GM20000 (cell line): Measurements from ENCODE around the gene MAMLD1.

Experiments
- DNase-seq: peaks from one replicate; pipeline ENCODE4 v3.0.0; 2012; ENCODE audit warnings: low spot score
- TF ChIP-seq, protein P1 (sequence below): IDR thresholded peaks from 2 replicates; pipeline ENCODE4 v1.5.1; 2012; ENCODE audit warnings: mild to moderate bottlenecking, control low read depth; ENCODE audit errors: extremely low read depth, missing control alignments

MAMLD1 gene

DNA sequence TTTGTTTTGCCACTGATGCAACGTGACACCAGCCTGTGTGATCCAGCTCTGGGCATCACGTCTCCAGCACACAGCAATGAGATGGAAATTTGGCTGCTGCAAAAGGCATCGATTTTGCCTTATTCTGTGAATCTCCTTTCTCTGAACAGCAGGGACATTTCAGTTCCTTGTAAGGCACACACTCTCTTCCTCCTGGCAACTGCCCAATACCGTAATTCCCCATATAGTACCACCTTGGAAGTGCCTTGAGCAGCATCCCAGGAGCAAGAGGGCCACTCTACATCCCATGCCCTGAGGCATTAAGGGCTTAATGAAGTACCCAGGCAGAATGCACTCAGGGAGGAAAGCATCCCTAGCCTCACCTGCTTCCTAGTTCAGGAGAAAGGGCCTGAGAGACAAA is 10.5 kb upstream of the MAMLD1 start:
- DNase-seq: no peak
- TF ChIP-seq, protein P1, sequence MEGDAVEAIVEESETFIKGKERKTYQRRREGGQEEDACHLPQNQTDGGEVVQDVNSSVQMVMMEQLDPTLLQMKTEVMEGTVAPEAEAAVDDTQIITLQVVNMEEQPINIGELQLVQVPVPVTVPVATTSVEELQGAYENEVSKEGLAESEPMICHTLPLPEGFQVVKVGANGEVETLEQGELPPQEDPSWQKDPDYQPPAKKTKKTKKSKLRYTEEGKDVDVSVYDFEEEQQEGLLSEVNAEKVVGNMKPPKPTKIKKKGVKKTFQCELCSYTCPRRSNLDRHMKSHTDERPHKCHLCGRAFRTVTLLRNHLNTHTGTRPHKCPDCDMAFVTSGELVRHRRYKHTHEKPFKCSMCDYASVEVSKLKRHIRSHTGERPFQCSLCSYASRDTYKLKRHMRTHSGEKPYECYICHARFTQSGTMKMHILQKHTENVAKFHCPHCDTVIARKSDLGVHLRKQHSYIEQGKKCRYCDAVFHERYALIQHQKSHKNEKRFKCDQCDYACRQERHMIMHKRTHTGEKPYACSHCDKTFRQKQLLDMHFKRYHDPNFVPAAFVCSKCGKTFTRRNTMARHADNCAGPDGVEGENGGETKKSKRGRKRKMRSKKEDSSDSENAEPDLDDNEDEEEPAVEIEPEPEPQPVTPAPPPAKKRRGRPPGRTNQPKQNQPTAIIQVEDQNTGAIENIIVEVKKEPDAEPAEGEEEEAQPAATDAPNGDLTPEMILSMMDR: no peak

DNA sequence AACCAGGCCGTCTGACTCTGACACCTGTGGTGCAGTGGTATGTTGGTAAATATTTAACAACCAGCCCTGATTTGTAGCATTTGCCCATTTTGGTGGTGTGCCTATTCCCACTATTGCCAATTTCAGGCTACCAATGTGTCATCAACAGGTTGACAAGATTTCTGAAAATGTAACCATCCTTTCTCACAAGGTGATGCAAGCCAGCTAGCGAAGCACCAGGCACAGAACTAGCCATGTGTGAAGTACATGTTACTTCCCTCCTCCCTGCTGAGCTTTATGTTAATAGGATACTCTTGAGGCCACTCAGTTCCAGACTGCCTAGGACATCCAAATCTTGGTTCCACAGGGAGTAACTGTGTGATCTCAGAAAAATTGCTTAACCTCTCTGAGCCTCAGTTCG is 7.2 kb upstream of the MAMLD1 start:
- TF ChIP-seq, protein P1: no peak
- no peak for DNase-seq

DNA sequence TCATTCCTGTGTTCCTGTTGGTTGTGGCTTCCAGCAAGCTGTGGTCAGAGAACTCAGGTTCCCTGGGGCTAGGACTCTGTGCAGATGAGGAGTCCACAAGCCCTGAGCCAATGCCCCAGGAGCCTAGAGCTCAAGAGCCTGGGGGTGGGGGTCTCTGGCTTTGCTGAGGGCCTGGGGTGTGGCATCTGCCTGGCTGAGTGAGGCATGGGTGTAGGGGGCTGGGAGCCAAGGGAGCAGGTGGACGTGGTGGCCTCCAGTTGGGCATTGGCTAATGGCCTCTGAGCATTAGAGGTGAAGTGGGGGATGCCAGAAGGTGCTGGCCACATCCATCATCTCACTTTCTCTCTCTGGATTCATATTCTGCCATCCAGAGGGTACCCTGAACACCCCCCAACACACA is 5.3 kb upstream of the MAMLD1 start:
- TF ChIP-seq, protein P1: no peak
- no peak for DNase-seq

DNA sequence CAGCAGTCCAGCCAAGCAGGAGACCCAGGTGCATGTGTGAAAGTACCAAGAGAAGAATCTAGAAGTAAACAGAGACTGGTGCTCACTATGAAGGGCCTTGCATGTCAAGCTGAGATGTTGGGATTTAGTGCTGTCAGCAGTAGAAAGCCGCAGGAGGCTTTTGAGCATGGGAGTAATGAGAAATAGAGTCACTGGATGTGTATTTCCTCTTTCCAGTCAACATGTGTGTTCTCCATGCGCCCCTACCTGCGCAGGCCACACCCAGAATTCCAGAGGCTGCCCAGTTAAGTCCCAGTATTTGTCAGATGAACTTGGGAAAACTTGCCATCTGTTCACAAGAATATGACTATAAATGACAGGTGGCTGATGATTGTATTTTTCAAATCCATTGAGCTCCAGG is 4.5 kb upstream of the MAMLD1 start:
- TF ChIP-seq, protein P1: no peak
- DNase-seq: no peak

DNA sequence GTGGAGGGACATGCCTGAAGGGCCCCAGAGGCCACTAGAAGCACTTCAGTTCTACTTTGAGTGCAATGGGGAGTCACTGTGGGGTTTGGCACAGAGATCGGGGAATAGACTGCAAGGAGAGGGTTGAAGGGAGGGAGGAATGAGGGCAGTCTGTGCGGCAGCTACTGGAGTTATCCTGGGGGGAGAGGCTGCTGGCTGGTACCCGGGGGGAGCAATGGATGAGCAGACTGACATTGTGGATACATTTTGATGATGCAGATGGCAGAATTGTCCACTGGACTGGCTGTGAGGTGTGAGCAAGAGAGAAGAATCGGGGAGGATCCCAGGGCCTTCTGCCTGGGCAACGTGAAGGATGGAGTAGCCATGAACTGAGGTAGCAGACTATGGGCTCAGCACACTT is 2.8 kb upstream of the MAMLD1 start:
- TF ChIP-seq, protein P1: no peak
- no peak for DNase-seq

DNA sequence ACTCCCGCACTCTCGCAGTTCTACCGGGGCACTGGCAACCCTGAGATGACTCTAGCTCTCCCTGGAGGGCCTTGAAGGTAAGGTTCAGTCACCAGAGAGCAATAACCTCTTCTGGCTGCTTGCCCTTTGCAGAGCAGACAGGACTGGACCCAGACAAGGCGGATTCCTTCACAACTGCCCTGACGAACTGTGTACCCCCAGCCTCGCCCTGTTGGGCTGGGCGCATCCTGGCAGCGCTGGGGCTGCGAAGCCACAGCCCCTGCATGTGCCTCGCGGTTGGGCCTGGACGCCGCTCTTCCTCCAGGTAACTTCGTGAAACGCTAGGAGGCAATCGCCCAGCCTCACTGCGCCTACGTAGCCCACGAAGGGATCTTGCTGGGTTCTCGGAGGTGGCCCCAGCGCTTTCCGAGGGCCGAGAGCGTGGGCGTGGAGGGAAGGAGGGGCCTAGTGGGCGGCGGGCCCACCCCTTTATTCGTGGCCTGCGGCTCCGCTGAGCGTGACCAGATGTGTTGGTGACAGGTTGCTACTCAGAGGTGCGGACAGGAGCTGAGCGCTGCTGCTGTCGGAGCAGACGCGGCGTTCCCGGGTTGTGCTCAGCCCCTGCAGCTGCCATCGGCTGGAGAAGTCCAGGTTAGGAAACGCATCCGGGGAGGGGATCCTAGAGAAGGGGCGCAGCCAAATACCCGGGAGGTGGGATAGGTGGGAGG is 1.9 kb upstream of the MAMLD1 start:
- no peak for DNase-seq
- TF ChIP-seq, protein P1: no peak

DNA sequence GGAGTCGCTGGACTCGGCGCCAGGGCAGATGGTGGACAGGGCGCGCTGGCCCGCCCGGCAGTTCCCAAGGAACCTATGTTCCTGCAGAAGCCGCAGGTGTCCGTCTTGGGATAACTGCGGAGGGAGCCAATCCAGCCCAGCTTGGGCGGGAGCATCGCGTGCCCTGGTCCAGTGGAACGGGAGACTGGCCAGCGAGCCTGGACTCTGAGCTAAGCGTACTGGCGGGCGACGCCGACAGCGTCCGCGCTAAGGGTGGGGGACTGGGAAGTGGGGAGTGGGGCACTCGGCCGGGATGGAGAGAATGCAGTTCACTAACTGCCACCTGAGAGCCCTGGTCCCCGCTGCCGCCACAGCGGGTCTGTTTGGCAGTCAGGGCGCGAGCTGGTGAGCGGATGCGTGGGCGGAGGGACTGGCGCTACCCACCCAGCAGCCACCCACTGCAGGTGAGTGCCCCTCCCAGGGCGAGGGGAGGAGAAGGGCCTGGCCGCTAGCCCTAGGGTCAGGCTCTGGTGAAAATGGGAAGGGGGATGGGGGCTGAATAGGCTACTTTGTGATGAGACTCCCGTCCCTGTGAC is 1.3 kb upstream of the MAMLD1 start:
- no peak for DNase-seq
- TF ChIP-seq, protein P1: no peak
